GM03348 (cell line): ENCODE measurements around the gene ZNF425.
"Not testable (repeated sequence)": the region's sequence is repeated elsewhere in the genome, so short reads cannot be mapped to it uniquely, and the experiment has no call there.

ENCODE experiments used
- DNase-seq: peaks from one replicate; pipeline ENCODE4 v3.0.0; 2012; ENCODE audit warnings: low spot score

Gene ZNF425

DNA sequence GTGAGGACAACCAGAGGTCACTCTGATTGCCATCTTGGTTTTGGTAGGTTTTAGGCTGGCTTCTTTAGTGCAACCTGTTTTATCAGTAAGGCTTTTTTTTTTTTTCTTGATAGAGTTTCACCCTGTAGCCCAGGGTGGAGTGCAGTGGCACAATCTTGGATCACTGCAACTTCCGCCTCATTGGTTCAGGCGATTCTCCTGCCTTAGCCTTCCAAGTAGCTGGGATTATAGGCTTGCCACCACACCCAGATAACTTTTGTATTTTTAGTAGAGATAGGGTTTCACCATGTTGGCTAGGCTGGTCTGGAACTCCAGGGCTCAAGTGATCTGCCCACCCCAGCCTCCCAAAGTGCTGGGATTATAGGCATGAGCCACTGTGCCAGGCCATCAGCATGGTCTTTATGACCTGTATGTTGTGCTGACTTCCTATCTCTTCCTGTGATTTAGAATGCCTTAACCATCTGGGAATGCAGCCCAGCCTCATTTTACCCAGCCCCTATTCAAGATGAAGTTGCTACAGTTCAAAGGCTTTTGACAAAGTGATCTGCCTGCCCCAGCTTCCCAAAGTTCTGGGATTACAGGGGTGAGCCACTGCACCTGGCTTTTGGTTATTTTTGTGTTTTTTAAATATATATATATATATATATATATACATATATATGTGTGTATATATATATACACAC lies 7.0 kb upstream of the ZNF425 start:
- DNase-seq: no peak

DNA sequence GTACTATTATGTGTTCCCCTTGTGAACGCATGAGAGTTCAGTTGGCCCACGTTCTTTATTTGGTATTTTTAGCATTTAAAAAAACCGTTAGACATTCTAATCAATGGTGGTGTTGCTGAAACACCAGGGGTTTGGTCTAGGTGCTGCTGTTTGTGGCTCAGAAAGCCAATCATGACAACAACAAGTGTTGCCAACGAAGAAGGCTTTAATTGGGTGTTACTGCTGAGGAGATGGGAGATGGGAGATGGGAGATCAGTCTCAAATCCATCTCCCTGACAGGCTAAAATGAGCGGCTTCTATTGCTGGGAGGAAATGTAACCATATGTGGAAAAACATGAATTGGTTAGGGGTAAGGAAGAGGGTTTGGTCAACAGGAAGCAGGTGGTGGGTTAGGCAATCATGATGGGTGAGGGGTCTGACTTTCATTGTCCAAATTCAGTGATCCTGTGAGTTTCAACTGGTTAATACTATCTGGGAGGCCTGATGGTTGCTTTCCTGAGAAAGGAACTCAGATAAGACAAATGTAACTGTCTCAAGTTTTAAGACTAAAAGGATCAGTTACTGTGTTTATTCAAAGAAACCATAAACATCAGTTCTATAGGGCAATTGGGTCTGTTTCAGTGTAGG lies 4.6 kb upstream of the ZNF425 start:
- no peak for DNase-seq

DNA sequence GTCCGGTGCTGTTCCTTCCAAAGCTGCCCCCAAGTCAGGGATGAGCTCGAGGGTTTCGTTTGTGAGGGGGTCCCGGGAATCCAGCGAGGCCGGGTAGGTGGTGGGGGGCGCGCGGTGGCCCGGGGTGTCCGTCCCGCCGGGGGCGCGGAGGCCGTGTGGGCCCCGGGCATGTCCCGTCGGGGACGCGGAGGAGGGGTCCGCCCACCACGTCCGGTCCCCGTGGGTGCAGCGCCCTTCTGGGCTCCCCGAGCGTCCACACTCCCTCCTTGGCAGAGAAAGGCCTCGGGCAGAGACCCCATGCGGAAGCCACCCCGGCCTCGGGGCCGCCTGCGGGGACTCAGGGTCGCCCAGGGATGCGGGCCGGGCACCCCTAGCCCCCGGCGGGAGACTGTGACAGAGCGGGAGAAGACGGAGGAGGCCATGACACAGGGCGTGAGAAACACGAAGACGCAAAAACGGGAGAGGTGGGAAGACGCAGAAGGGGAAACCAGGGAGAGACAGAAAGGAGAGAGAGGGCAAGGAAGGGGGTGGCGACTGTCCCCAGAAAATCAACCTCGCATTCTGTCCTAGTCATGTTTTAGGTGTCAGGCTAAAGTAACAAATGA lies 640 bp upstream of the ZNF425 start:
- peak; percentile 74 for DNase-seq

DNA sequence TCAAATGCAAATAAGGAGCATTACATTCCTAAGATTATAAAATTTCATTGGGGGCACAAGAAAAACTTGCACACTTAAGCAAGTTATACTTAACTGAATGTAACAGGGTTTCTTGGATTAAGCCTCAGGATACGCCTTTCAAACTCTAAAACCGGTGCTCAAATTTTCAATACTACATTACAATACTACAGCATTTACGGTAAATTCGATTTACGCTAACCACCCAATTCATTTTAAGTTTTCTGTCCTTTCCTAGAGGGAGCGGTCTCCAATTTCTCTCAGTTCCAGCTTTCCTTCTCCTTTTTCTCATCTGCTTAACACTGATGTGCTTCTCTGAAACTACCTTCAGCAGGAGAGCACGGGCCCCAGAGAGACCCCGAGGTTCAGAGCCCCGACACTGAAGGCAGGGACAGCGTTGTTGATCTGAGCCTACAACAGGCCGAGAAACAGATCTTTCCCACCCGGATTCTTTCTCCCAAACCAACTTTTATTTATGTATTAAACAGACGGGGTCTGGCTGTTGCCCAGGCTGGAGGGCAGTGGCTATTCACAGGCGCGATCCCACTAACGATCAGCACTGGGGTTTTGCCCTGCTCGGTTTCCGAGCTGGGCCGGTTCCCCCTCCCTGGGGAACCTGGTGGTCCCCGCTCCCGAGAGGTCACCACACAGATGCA lies 798 bp downstream of the ZNF425 start:
- no peak for DNase-seq

DNA sequence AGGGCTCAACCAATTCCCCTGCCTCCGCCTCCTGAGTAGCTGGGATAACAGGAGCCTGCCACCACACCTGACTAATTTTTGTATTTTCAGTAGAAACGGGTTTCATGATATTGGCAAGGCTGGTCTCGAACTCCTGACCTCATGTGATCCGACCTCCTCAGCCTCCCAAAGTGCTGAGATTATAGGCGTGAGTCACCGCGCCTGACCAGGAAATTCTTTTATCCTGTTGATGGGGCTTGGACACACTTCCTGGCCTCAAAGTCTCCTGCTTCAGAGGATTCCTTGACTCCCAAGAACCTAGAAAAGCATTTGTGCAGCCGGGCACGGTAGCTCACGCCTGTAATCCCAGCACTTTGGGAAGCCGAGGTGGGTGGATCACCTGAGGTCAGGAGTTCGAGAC lies 16.2 kb downstream of the ZNF425 start:
- DNase-seq: no peak

DNA sequence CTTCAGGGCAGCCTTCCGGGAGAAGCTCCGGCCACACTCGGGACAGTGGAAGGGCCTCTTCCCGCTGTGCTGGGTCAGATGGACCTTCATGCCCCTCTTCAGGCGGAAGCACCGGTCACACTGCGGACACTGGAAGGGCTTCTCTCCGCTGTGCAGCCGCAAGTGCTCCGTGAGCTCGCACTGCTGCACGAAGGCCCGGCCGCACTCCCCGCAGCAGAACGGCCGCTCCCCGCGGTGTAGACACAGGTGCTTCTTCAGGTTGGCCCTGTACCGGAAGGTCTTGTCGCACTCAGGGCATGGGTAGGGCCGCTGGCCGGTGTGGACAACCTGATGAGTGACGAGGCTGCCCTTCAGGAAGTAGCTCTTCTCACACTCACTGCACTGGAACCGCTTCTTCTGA lies 21.4 kb downstream of the ZNF425 start:
- DNase-seq: no peak

DNA sequence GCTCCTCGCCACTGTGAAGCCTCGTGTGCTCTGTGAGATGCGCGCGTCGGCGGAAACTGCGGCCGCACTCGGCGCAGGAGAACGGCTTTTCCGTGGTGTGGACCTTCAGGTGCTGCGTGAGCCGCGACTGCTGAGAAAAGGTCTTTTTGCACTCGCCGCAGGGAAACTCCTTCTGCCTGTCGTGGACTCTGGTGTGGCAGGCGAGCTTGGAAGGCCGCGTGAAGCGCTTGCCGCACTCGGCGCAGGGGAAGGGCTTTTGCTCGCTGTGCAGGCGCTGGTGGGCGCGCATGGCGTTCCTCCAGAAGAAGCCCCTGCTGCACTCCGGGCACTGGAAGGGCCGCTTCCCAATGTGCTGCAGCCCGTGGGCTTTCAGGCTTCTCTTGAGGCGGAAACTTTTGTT lies 21.9 kb downstream of the ZNF425 start:
- DNase-seq: no peak

DNA sequence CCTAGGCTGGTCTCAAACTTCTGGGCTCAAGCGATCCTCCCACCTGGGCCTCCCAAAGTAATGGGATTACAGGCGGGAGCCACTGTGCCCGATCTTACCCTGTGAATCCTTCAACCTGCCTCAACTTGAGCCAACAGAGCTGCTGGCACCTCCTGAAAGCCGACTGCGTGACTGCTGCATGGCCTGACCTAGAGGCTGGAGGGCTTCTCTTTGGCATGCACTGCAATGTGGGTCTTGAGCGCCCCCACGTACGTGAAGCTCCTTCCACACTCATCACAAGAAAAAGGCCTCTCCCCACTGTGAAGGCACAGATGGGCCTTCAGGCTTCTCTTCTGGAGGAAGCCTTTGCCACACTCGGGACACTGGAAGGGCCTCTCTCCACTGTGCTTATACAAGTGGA lies 22.7 kb downstream of the ZNF425 start:
- DNase-seq: no peak

DNA sequence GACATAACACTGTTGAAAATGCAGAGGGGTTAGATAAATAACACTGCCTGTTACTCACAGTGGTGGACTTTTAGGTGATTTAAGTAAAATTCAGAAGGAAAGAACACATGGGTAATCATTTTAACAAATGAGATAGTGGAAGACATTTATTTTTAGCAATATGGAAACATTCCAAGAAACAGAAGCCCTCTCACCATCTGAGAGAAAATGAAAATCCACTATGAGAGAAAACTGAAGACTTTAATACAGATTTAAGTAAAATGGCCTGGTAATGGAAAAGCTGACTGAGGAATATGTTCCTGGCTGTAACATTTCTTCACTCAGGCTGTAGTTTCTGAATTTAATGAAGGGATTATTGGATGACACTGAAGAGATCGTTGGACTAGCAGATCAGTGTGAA lies 23.5 kb downstream of the ZNF425 start:
- no peak for DNase-seq

DNA sequence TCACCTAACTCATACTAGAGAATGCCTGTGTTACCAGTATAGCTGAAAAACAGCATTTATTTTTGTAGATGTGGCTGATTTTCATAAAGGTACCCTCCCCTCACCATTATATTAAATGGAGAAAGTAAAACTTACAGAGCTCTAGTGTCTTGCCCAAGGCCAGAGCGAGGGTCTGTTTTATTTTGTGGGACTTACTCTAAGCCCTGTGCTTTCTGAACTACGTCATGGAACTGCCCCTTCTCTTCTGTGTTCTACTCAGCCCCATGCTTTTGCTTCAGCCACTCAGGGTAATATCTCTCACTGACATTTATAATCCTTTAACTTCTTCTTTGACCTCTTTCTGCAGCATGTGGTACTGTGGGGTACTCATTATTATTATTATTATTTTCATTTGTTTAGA lies 25.3 kb downstream of the ZNF425 start:
- no peak for DNase-seq

DNA sequence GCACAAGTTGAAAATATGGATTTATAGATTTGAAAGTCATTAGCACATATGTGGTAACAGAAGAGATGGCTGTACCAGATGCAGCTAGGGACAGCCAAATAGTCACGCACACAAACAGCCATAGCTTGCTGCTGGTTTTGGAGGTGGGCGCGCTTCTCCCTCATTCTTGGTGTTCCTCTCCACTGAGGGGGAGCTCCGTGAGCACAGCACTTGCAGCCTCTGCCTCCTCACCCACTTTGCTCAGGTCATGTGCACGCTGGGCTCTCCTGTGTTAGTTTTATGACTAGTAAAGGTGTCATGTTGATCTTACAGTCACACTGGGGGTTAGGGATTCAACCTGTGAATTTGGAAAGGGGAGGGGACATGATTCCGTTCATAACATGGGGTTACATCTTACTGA lies 27.1 kb downstream of the ZNF425 start:
- DNase-seq: no peak

DNA sequence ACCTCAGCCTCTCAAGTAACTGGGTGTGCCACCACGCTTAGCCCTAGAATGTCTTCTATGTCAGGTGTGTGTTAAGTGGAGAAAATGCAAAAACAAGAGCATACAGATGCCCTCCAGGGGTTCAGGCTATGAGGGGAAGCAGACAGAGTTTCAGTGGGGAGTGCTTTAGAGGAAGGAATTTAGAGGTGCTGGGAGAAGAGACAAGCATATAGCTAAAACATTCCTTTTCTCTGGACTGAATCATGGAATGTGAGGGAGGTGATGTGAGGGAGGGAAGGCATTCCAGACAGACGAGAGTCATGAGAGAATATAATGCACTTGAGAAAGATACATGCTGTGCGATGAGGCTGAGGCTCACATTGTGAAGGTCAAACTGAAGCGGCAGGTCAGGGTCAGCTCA lies 29.0 kb downstream of the ZNF425 start:
- DNase-seq: peak; percentile 14

DNA sequence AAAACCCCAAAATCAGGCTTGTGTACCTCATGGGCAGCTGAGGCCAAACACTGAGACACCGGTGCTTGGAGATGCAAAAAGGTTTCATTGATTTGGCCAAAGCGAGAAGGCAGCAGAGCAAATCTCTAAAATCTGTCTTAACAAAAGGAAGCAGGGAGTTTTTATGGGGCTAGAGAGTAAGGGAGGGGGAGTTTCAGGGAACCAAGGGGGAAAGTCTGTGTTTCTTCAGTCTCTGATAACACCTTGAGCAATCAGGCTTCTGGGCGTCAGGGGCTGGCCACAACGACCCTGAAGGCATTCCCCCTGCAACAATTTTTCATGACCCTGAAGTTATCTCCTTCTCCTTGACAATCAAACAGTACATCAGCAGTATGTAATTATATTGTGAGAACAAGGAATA lies 32.9 kb downstream of the ZNF425 start:
- no peak for DNase-seq

DNA sequence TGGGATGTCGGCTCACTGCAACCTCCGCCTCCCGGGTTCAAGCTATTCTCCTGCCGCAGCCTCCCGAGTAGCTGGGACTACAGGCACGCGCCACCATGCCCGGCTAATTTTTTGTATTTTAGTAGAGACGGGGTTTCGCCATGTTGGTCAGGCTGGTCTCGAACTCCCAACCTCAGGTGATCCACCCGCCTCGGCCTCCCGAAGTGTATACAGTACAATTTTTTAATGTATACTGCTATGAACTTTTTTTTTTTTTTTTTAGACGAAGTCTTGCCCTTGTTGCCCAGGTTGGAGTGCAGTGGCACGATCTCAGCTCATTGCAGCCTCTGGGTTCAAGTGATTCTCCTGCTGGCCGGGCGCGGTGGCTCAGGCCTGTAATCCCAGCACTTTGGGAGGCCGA lies 33.9 kb downstream of the ZNF425 start:
- DNase-seq: not testable (repeated sequence)

DNA sequence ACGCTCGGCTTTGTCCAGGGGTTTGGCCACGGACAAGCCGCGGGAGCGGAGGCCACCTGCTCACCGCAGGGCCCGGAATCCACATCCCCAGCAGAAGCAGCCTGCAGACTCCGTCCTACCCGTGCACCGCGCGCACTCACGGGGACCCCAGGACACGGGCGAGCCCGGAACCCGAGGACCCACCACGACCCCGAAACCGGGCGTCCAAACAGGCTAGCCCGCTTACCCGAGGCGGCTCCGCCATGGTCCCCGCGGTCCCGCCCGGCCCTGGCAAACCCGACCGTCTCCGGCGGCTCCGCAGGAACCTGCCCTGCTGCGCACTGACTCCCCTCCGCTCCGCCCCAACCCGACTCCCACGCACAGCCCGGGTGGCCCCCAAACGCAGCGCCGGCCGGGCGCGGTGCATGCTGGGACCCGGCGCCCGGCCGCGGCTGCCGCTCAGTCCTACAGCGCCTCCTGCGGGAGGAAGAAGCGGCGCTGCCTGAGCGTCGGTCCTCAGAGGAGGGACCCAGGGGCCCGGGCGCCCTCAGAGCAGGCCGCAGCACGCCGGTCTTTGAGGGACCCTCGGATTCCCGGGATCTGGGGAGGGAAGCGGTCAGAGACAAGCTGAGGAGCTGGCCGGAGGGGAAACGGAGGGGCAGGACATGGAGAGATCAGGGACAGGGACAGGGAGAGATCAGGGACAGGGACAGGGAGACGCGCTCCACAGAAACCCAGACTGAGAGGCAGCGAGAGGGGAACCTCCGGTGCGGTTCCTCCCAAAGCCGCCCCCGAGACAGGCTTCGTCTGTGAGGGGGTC lies 35.5 kb downstream of the ZNF425 start, which contains the start of gene ZNF786:
Gene ZNF786 (minus strand): TSS at position 322 of the 799 bp plus-strand sequence. CDS start 78 bp downstream, at position 244.
- DNase-seq: peak; percentile 97

DNA sequence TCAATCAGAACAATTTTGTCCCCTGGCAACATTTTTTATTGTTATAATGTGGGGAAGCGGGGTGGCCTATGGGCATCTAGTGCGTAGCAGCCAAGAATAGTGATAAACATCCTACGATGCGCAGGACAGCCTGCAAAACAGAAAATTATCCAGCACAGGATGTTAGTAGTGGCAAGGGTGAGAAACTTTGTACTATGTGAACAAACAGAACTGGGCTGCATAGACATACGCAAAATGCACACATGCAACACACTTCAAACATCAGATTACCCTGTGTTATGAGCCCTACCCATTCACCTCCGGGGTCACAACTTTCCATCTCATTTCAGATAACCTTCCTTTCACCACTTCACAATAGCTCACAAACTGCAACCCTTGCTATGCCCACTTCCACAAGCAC lies 38.7 kb downstream of the ZNF425 start:
- no peak for DNase-seq

DNA sequence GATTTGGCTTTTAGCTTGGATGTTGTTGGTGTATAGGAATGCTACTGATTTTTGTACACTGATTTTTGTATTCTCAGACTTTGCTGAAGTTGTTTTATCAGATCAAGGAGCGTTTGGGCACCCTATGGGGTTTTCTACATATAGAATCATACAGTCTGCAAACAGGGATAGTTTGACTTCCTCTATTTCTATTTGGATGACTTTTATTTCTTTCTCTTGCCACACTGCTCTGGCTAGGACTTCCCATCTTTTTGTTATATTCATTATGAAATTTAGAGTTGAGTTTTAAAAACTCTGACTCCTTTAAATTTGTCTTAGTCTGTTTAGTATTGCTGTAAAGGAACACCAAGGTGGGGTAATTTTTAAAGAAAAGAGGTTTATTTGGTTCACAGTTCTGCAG lies 40.3 kb downstream of the ZNF425 start:
- DNase-seq: no peak

DNA sequence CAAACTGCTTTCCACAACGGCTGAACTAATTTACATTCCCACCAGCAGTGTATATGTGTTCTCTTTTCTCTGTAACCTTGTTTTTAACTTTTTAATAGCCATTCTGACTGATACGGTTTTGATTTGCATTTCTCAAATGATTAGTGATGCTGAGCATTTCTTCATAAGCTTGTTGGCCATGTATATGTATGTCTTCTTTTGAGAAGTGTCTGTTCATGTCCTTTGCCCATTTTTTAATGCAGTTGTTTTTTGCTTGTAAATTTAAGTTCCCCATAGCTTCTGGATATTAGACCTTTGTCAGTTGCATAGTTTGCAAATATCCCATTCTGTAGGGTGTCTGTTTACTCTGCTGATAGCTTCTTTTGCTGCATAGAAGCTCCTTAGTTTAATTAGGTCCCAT lies 41.7 kb downstream of the ZNF425 start:
- no peak for DNase-seq

DNA sequence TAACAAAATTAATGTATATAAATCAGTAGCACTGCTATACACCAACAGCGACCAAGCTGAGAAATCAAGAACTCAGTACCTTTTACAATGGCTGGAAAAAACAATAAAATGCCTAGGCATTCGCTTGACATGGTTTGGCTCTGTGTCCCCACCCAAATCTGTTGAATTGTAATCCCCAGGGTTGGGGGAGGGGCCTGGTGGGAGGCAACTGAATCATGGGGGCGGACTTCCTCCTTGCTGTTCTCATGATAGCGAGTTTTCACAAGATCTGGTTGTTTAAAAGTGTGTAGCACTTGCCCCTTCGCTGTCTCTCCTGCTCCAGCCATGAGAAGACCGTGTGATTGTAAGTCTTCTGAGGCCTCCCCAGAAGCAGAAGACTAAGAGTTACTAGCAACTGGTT lies 44.2 kb downstream of the ZNF425 start:
- no peak for DNase-seq

DNA sequence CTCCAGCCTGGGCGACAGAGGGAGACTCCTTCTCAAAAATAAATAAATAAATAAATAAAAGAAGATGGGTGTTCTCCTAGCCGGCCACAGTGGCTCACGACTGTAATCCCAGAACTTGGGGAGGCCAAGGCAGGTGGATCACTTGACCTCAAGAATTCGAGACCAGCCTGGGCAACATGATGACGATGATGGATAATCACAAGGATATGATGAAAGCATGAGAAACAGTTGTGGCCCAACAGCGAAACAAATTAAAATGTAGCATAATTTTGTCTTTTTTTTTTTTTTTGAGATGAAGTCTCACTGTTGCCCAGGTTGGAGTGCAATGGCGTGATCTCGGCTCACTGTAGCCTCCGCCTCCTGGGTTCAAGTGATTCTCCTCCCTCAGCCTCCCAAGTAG lies 48.5 kb downstream of the ZNF425 start:
- DNase-seq: no peak

DNA sequence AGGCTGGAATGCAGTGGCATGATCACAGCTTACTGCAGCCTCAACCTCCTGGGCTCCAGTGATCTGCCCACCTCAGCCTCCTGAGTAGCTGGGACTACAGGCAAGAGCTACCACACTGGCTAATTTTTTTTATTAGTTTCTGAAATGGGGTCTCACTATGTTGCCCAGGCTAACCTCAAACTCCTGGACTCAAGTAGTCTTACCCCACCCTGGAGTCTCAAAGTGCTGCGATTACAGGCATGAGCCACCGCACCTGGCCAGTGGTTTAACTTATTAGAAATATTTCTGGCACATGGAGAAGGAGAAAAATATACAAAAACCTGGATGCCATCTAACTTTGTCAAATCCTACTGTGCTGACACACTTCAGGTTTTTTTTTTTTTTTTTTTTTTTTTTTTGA lies 50.8 kb downstream of the ZNF425 start:
- DNase-seq: no peak
